ENCODE measurements around the gene MAB21L1. TPM values are rescaled to one million over a fixed set of nuclear protein-coding genes. Genes with fewer than 3 reads are reported as not detected.

Gene MAB21L1
- total and polyA plus RNA-seq, 5 donors from 2014 or later, result not detected

- peaks cover 2 to 28% (median 8%) of the 10 kb centered on the region in 7 donors for H3K9me3 Mint-ChIP-seq
- peak in 1 of 3 donors; percentile 30 for DNase-seq
- H3K36me3 ChIP-seq (ENCODE audit: control insufficient read depth, insufficient read depth, low read length), result no peaks in the 10 kb centered on the region
- peaks cover 0 to 21% (median 7%) of the 10 kb centered on the region in 4 donors for H3K4me1 Mint-ChIP-seq
- no peaks in the 10 kb centered on the region for H3K36me3 Mint-ChIP-seq
- H3K27me3 ChIP-seq (ENCODE audit: control insufficient read depth, insufficient read depth, low read length), result peaks cover 23% of the 10 kb centered on the region
- H3K4me3 Mint-ChIP-seq, result no peak overlapping the region
- H3K27me3 Mint-ChIP-seq, result peaks cover 58% of the 10 kb centered on the region
- no peaks in the 10 kb centered on the region for H3K4me1 ChIP-seq (ENCODE audit: control insufficient read depth, insufficient read depth, low read length, poor library complexity, severe bottlenecking)
- no peak overlapping the region for H3K4me3 ChIP-seq (ENCODE audit: low read depth, low read length)
- no peak for ATAC-seq (ENCODE audit: low read depth in 2 of 2)
- no peak overlapping the region for H3K27ac ChIP-seq (ENCODE audit: insufficient read depth, low read length, poor library complexity, severe bottlenecking)
- H3K27ac Mint-ChIP-seq, result no peak overlapping the region
- peaks cover 7 to 10% of the 10 kb centered on the region in 2 experiments for H3K9me3 ChIP-seq (ENCODE audit: control insufficient read depth in 2 of 2, low read length in 2 of 2)
These were observed 4.1 kb downstream of the MAB21L1 start for GRCh38 chr13:35472323-35472881.

GRCh38 chr13:35471706-35472322, 4.7 kb downstream of the MAB21L1 start:
- Histone ChIP-seq H3K36me3 (ENCODE audit: control insufficient read depth, insufficient read depth, low read length) (no peaks in the 10 kb centered on the region), H3K9me3 (ENCODE audit: control insufficient read depth in 2 of 2, low read length in 2 of 2) (peaks cover 7 to 10% of the 10 kb centered on the region in 2 experiments), H3K4me3 (ENCODE audit: low read depth, low read length) (no peak overlapping the region), H3K27me3 (ENCODE audit: control insufficient read depth, insufficient read depth, low read length) (peaks cover 18% of the 10 kb centered on the region), H3K4me1 (ENCODE audit: control insufficient read depth, insufficient read depth, low read length, poor library complexity, severe bottlenecking) (no peaks in the 10 kb centered on the region), H3K27ac (ENCODE audit: insufficient read depth, low read length, poor library complexity, severe bottlenecking) (no peak overlapping the region)
- no peak overlapping the region for H3K27ac Mint-ChIP-seq
- peaks cover 52% of the 10 kb centered on the region for H3K27me3 Mint-ChIP-seq
- peaks cover 0 to 15% (median 7%) of the 10 kb centered on the region in 4 donors for H3K4me1 Mint-ChIP-seq
- ATAC-seq (ENCODE audit: low read depth in 2 of 2) (no peak), DNase-seq (no peak)
- no peak overlapping the region for H3K4me3 Mint-ChIP-seq
- H3K9me3 Mint-ChIP-seq, result peaks cover 2 to 22% (median 7%) of the 10 kb centered on the region in 7 donors
- no peaks in the 10 kb centered on the region for H3K36me3 Mint-ChIP-seq

- Histone ChIP-seq H3K27ac (ENCODE audit: insufficient read depth, low read length, poor library complexity, severe bottlenecking) (no peak overlapping the region), H3K4me3 (ENCODE audit: low read depth, low read length) (no peak overlapping the region), H3K9me3 (ENCODE audit: control insufficient read depth in 2 of 2, low read length in 2 of 2) (peaks cover 7 to 10% of the 10 kb centered on the region in 2 experiments), H3K36me3 (ENCODE audit: control insufficient read depth, insufficient read depth, low read length) (no peaks in the 10 kb centered on the region), H3K4me1 (ENCODE audit: control insufficient read depth, insufficient read depth, low read length, poor library complexity, severe bottlenecking) (no peaks in the 10 kb centered on the region), H3K27me3 (ENCODE audit: control insufficient read depth, insufficient read depth, low read length) (peaks cover 17% of the 10 kb centered on the region)
- H3K27me3 Mint-ChIP-seq, result peaks cover 44% of the 10 kb centered on the region
- no peak for ATAC-seq (ENCODE audit: low read depth in 2 of 2)
- H3K36me3 Mint-ChIP-seq, result no peaks in the 10 kb centered on the region
- no peak overlapping the region for H3K27ac Mint-ChIP-seq
- no peak for DNase-seq
- peak overlapping the region in 1 of 4 donors; percentile 15 for H3K4me3 Mint-ChIP-seq
- peaks cover 0 to 7% (median 2%) of the 10 kb centered on the region in 4 donors for H3K4me1 Mint-ChIP-seq
- H3K9me3 Mint-ChIP-seq, result peaks cover 2 to 20% (median 7%) of the 10 kb centered on the region in 7 donors
These were observed 5.5 kb downstream of the MAB21L1 start for GRCh38 chr13:35470671-35471661.

GRCh38 chr13:35469806-35470525, 6.5 kb downstream of the MAB21L1 start:
- ATAC-seq (ENCODE audit: low read depth in 2 of 2) (no peak), DNase-seq (no peak)
- Mint-ChIP-seq H3K9me3 (peaks cover 0 to 15% (median 7%) of the 10 kb centered on the region in 7 donors), H3K4me3 (no peak overlapping the region), H3K27ac (no peak overlapping the region), H3K36me3 (no peaks in the 10 kb centered on the region), H3K27me3 (peaks cover 37% of the 10 kb centered on the region), H3K4me1 (no peaks in the 10 kb centered on the region)
- no peak overlapping the region for H3K27ac ChIP-seq (ENCODE audit: insufficient read depth, low read length, poor library complexity, severe bottlenecking)
- peaks cover 7 to 10% of the 10 kb centered on the region in 2 experiments for H3K9me3 ChIP-seq (ENCODE audit: control insufficient read depth in 2 of 2, low read length in 2 of 2)
- peaks cover 14% of the 10 kb centered on the region for H3K27me3 ChIP-seq (ENCODE audit: control insufficient read depth, insufficient read depth, low read length)
- no peaks in the 10 kb centered on the region for H3K36me3 ChIP-seq (ENCODE audit: control insufficient read depth, insufficient read depth, low read length)
- no peak overlapping the region for H3K4me3 ChIP-seq (ENCODE audit: low read depth, low read length)
- no peaks in the 10 kb centered on the region for H3K4me1 ChIP-seq (ENCODE audit: control insufficient read depth, insufficient read depth, low read length, poor library complexity, severe bottlenecking)

- peaks cover 10% of the 10 kb centered on the region for H3K27me3 ChIP-seq (ENCODE audit: control insufficient read depth, insufficient read depth, low read length)
- Mint-ChIP-seq H3K4me3 (no peak overlapping the region), H3K9me3 (peaks cover 0 to 11% (median 3%) of the 10 kb centered on the region in 7 donors), H3K36me3 (no peaks in the 10 kb centered on the region), H3K27ac (no peak overlapping the region), H3K4me1 (no peaks in the 10 kb centered on the region), H3K27me3 (peaks cover 30% of the 10 kb centered on the region)
- ATAC-seq (ENCODE audit: low read depth in 2 of 2), result no peak
- H3K4me3 ChIP-seq (ENCODE audit: low read depth, low read length), result no peak overlapping the region
- DNase-seq, result no peak
- H3K27ac ChIP-seq (ENCODE audit: insufficient read depth, low read length, poor library complexity, severe bottlenecking), result no peak overlapping the region
- peaks cover 7 to 10% of the 10 kb centered on the region in 2 experiments for H3K9me3 ChIP-seq (ENCODE audit: control insufficient read depth in 2 of 2, low read length in 2 of 2)
- no peaks in the 10 kb centered on the region for H3K36me3 ChIP-seq (ENCODE audit: control insufficient read depth, insufficient read depth, low read length)
- no peaks in the 10 kb centered on the region for H3K4me1 ChIP-seq (ENCODE audit: control insufficient read depth, insufficient read depth, low read length, poor library complexity, severe bottlenecking)
These were observed 8.3 kb downstream of the MAB21L1 start for GRCh38 chr13:35468195-35468594.

- Histone ChIP-seq H3K9me3 (ENCODE audit: control insufficient read depth in 2 of 2, low read length in 2 of 2) (peaks cover 0 to 2% of the 10 kb centered on the region in 2 experiments), H3K4me3 (ENCODE audit: low read depth, low read length) (no peak overlapping the region), H3K4me1 (ENCODE audit: control insufficient read depth, insufficient read depth, low read length, poor library complexity, severe bottlenecking) (no peaks in the 10 kb centered on the region), H3K36me3 (ENCODE audit: control insufficient read depth, insufficient read depth, low read length) (no peaks in the 10 kb centered on the region), H3K27ac (ENCODE audit: insufficient read depth, low read length, poor library complexity, severe bottlenecking) (no peak overlapping the region), H3K27me3 (ENCODE audit: control insufficient read depth, insufficient read depth, low read length) (no peaks in the 10 kb centered on the region)
- H3K27ac Mint-ChIP-seq, result no peak overlapping the region
- H3K4me1 Mint-ChIP-seq, result no peaks in the 10 kb centered on the region
- no peak for ATAC-seq (ENCODE audit: low read depth in 2 of 2)
- DNase-seq, result no peak
- H3K36me3 Mint-ChIP-seq, result no peaks in the 10 kb centered on the region
- peaks cover 18% of the 10 kb centered on the region for H3K27me3 Mint-ChIP-seq
- no peak overlapping the region for H3K4me3 Mint-ChIP-seq
- peaks cover 0 to 11% (median 4%) of the 10 kb centered on the region in 7 donors for H3K9me3 Mint-ChIP-seq
These were observed 11.1 kb downstream of the MAB21L1 start for GRCh38 chr13:35465371-35465770.

- Mint-ChIP-seq H3K27ac (no peak overlapping the region), H3K9me3 (peaks cover 0 to 11% (median 3%) of the 10 kb centered on the region in 7 donors), H3K36me3 (no peaks in the 10 kb centered on the region), H3K27me3 (peaks cover 5% of the 10 kb centered on the region), H3K4me3 (no peak overlapping the region), H3K4me1 (no peaks in the 10 kb centered on the region)
- Histone ChIP-seq H3K36me3 (ENCODE audit: control insufficient read depth, insufficient read depth, low read length) (no peaks in the 10 kb centered on the region), H3K9me3 (ENCODE audit: control insufficient read depth in 2 of 2, low read length in 2 of 2) (no peaks in the 10 kb centered on the region), H3K27me3 (ENCODE audit: control insufficient read depth, insufficient read depth, low read length) (no peaks in the 10 kb centered on the region), H3K27ac (ENCODE audit: insufficient read depth, low read length, poor library complexity, severe bottlenecking) (no peak overlapping the region), H3K4me1 (ENCODE audit: control insufficient read depth, insufficient read depth, low read length, poor library complexity, severe bottlenecking) (no peaks in the 10 kb centered on the region), H3K4me3 (ENCODE audit: low read depth, low read length) (no peak overlapping the region)
- DNase-seq, result no peak
- ATAC-seq (ENCODE audit: low read depth in 2 of 2), result no peak
These were observed 16.4 kb downstream of the MAB21L1 start for GRCh38 chr13:35460061-35460460.
